Measurements from ENCODE around the gene PACRG.

DNA sequence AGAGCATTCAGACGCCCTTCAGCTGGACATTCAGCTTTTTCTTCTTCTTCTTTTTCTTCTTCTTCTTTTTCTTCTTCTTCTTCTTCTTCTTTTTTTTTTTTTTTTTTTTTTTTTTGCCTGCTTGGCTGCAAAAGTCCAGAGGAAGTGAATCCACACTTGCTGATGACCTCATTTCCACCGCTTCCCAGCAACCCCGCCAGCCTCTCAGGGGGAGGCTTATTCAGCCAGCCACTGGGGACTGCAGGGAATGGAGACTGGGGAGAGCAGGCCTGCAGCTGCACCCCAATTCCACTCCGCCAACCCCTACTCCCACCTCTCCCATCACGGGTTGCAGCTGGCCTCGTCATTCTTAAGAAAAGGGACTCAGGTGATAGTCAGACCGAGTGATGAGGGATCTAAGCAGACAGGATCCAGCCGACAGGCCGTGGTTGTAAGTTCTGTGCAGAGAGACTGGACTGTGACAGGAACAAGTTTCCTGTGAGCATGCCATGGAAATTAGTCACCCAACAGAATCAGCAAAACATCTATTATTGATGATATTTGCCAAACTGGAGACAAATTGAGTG lies 627.7 kb downstream of the PACRG start:
- TF ChIP-seq, protein P1, sequence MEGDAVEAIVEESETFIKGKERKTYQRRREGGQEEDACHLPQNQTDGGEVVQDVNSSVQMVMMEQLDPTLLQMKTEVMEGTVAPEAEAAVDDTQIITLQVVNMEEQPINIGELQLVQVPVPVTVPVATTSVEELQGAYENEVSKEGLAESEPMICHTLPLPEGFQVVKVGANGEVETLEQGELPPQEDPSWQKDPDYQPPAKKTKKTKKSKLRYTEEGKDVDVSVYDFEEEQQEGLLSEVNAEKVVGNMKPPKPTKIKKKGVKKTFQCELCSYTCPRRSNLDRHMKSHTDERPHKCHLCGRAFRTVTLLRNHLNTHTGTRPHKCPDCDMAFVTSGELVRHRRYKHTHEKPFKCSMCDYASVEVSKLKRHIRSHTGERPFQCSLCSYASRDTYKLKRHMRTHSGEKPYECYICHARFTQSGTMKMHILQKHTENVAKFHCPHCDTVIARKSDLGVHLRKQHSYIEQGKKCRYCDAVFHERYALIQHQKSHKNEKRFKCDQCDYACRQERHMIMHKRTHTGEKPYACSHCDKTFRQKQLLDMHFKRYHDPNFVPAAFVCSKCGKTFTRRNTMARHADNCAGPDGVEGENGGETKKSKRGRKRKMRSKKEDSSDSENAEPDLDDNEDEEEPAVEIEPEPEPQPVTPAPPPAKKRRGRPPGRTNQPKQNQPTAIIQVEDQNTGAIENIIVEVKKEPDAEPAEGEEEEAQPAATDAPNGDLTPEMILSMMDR (IDR thresholded peaks at IDR 0.05): no peak
- no peak for TF ChIP-seq POLR2AphosphoS5 (IDR thresholded peaks at IDR 0.05)

All from upper lobe of left lung (tissue), 4 donors.